ENCODE data around the gene TTC21B. TPM values are rescaled to one million over a fixed set of nuclear protein-coding genes. Genes with fewer than 3 reads are reported as not detected.

TTC21B gene
- total and polyA plus RNA-seq, 10 of the 15 experiments (the other 5 are each of a cell fraction or from before 2014, with no cell fraction given), result 2.7 to 22.4 (median 11.3) TPM

DNA sequence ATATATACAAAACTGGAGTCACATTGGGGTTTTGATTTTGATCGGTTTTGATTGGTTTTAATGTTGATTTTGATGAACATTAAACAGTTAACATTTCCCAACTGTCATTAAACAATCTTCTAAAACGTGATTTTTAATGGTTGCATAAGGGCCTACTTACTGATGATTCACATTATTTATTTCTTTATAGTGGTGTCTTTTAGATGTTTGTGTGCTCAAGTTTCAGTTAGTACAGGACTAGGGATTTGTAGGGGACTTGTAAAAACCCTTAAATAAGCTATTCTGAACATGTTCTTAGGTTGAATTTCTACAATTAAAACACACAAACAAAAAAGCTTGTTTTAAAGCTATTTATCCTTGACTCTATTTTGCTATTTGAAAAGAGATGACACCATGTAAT is 61.6 kb downstream of the TTC21B start (continued):
- TF ChIP-seq, protein P1, sequence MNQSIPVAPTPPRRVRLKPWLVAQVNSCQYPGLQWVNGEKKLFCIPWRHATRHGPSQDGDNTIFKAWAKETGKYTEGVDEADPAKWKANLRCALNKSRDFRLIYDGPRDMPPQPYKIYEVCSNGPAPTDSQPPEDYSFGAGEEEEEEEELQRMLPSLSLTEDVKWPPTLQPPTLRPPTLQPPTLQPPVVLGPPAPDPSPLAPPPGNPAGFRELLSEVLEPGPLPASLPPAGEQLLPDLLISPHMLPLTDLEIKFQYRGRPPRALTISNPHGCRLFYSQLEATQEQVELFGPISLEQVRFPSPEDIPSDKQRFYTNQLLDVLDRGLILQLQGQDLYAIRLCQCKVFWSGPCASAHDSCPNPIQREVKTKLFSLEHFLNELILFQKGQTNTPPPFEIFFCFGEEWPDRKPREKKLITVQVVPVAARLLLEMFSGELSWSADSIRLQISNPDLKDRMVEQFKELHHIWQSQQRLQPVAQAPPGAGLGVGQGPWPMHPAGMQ (IDR thresholded peaks at IDR 0.05; ENCODE audit: borderline replicate concordance), result no peak
- TF ChIP-seq SMARCA5 (IDR thresholded peaks at IDR 0.05), result no peak
- TF ChIP-seq, protein P2, sequence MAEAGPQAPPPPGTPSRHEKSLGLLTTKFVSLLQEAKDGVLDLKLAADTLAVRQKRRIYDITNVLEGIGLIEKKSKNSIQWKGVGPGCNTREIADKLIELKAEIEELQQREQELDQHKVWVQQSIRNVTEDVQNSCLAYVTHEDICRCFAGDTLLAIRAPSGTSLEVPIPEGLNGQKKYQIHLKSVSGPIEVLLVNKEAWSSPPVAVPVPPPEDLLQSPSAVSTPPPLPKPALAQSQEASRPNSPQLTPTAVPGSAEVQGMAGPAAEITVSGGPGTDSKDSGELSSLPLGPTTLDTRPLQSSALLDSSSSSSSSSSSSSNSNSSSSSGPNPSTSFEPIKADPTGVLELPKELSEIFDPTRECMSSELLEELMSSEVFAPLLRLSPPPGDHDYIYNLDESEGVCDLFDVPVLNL (IDR thresholded peaks at IDR 0.05; ENCODE audit: low read depth, low read length), result no peak
- TF ChIP-seq NR2C2 (IDR thresholded peaks at IDR 0.05; ENCODE audit: borderline replicate concordance, control insufficient read depth, insufficient read length, low read depth), result no peak
- TF ChIP-seq MXI1 (IDR thresholded peaks at IDR 0.05; ENCODE audit: low read depth, low read length), result no peak
- TF ChIP-seq RCOR1 (conservative IDR thresholded peaks at IDR 0.05; ENCODE audit: low read depth, low read length), result no peak

DNA sequence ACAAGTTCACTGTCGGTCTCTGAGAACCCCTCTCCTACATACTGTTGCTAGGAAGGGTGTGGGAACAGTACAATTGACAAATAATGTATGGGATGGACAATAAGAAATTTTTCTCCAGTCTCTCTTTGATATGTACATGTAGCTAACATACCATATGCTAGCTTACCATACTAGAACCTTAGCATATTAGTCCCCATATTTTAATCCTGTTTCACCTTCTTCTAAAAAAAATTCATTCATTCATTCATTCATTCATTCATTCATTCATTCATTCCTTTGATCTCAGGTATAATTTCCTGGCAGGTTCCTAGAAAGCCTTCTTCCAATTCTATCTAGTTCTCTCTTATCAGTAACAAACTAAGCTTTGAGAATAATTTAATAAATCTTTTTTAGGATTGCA is 62.2 kb downstream of the TTC21B start:
- H3K27me3 ChIP-seq (replicated peaks in 1 of 2; ENCODE audit: control insufficient read depth in 2 of 2, insufficient read depth in 2 of 2, low read length in 1 of 2), result no peaks in the 10 kb centered on the region
- WGBS (ENCODE audit: insufficient coverage, insufficient replicate concordance, low lambda C conversion rate, missing lambda C conversion rate), result 100% methylated on average over 1 of the region's 1 CpG
- POLR2A ChIA-PET, result no interaction called here
- peaks cover 0 to 10% of the 10 kb centered on the region in 2 experiments; a peak in 2 of 4 replicates for H3K36me3 ChIP-seq (ENCODE audit: control insufficient read depth in 2 of 2, insufficient read depth in 2 of 2, low read length in 1 of 2)
- no peak overlapping the region for H3K9ac ChIP-seq (ENCODE audit: control insufficient read depth, insufficient read depth, low read length)
- no peak overlapping the region for H3K4me3 ChIP-seq
- no peak overlapping the region for H3K4me2 ChIP-seq (ENCODE audit: control insufficient read depth, insufficient read depth)
- no peaks in the 10 kb centered on the region for H3K9me3 ChIP-seq (replicated peaks; ENCODE audit: control insufficient read depth, insufficient read depth, low read length)
- CTCF ChIA-PET, result interaction anchor here (1.0 to 2.2 kb wide), 3 partner anchors 9 to 17 kb away, joined by 3 to 7 read pairs (median 3); no protein-coding TSS in a partner anchor
- FAIRE-seq (no peak), ATAC-seq (no peak), DNase-seq (ENCODE audit: low read depth, low spot score) (no peak)
- RAD21 ChIA-PET (ENCODE audit: unreplicated experiment), result interaction anchor here (2.0 kb wide), 1 partner anchor 17 kb away, joined by 7 read pairs; no protein-coding TSS in a partner anchor
- H3K27ac ChIP-seq (ENCODE audit: control insufficient read depth, insufficient read depth), result no peak overlapping the region
- in situ Hi-C loops (cut with MboI) (no loop called here), intact Hi-C loops (cut with micrococcal nuclease; ENCODE audit: unreplicated experiment) (no loop called here)
- no peak overlapping the region for H2AFZ ChIP-seq (ENCODE audit: control insufficient read depth, low read depth, low read length)
- BruUV-seq (replicated peaks), result no TSS peak
- SMC1A ChIA-PET (ENCODE audit: uncharacterized antibody, unreplicated experiment), result interaction anchor here (0.9 to 2.2 kb wide), 4 partner anchors 9 to 237 kb away, joined by 3 to 8 read pairs (median 3); partner anchors contain the start of gene SCN1A
- no peaks in the 10 kb centered on the region for H4K20me1 ChIP-seq (ENCODE audit: control insufficient read depth, insufficient read depth)
- H3K4me1 ChIP-seq (ENCODE audit: control insufficient read depth, insufficient read depth, low read length), result peaks cover under 1% of the 10 kb centered on the region; the same call in 1 of the 2 replicates
- no peak for TF ChIP-seq BHLHE40 (IDR thresholded peaks at IDR 0.05; ENCODE audit: borderline replicate concordance in 1 of 2, low read depth in 2 of 2, low read length in 1 of 2)
- no peak for TF ChIP-seq HCFC1 (IDR thresholded peaks at IDR 0.05; ENCODE audit: low read length)
- TF ChIP-seq SREBF2 (IDR thresholded peaks at IDR 0.05; ENCODE audit: low read length), result no peak
- TF ChIP-seq RCOR1 (conservative IDR thresholded peaks at IDR 0.05; ENCODE audit: low read depth, low read length), result no peak
- TF ChIP-seq, protein P3, sequence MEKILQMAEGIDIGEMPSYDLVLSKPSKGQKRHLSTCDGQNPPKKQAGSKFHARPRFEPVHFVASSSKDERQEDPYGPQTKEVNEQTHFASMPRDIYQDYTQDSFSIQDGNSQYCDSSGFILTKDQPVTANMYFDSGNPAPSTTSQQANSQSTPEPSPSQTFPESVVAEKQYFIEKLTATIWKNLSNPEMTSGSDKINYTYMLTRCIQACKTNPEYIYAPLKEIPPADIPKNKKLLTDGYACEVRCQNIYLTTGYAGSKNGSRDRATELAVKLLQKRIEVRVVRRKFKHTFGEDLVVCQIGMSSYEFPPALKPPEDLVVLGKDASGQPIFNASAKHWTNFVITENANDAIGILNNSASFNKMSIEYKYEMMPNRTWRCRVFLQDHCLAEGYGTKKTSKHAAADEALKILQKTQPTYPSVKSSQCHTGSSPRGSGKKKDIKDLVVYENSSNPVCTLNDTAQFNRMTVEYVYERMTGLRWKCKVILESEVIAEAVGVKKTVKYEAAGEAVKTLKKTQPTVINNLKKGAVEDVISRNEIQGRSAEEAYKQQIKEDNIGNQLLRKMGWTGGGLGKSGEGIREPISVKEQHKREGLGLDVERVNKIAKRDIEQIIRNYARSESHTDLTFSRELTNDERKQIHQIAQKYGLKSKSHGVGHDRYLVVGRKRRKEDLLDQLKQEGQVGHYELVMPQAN (conservative IDR thresholded peaks at IDR 0.05), result no peak
- TF ChIP-seq LARP7 (IDR thresholded peaks at IDR 0.05), result no peak
- TF ChIP-seq, protein P1 (IDR thresholded peaks at IDR 0.05; ENCODE audit: borderline replicate concordance), result no peak
- peak; percentile 96 for TF ChIP-seq ZNF24 (IDR thresholded peaks at IDR 0.05)
- no peaks in the 10 kb centered on the region for H3K79me2 ChIP-seq (ENCODE audit: control insufficient read depth, insufficient read depth, low read length)

All from GM12878 (cell line).